ENCODE data around the gene FRG1.
"Not testable (repeated sequence)": the region's sequence is repeated elsewhere in the genome, so short reads cannot be mapped to it uniquely, and the experiment has no call there.

DNA sequence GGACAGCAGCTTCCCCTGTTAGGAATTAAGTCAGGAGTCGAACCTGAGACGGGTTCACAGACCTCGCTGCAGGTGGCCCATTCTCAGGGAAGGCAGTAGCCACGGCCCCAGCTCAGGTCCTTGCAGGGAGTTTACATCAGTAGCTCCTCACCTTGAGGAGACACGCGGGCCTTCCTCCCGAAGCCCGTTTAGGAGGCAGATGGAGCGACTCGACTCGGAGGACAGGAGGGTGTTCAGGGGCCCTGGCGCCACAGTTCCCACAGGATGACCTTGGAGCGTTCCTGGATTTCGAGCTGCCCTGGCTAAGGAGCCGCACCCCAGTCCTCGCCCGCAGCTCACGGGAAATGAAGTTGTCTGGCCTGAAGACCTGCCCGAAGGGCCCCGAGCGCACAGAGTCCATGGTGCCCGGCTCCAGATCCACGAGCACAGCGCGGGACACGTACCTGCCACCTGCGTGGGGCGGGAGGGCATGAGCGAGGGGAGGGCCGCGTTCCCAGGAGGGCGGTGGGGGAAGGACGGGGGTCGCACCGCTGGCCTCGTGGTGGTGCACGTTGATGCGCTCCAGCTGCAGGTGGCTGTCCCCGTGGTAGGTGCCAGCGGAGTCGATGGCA, 43.3 kb downstream of the FRG1 start:
- TF ChIP-seq, protein P1, sequence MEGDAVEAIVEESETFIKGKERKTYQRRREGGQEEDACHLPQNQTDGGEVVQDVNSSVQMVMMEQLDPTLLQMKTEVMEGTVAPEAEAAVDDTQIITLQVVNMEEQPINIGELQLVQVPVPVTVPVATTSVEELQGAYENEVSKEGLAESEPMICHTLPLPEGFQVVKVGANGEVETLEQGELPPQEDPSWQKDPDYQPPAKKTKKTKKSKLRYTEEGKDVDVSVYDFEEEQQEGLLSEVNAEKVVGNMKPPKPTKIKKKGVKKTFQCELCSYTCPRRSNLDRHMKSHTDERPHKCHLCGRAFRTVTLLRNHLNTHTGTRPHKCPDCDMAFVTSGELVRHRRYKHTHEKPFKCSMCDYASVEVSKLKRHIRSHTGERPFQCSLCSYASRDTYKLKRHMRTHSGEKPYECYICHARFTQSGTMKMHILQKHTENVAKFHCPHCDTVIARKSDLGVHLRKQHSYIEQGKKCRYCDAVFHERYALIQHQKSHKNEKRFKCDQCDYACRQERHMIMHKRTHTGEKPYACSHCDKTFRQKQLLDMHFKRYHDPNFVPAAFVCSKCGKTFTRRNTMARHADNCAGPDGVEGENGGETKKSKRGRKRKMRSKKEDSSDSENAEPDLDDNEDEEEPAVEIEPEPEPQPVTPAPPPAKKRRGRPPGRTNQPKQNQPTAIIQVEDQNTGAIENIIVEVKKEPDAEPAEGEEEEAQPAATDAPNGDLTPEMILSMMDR (IDR thresholded peaks at IDR 0.05; ENCODE audit: insufficient read depth, low read length, poor library complexity, severe bottlenecking): not testable (repeated sequence)
- not testable (repeated sequence) for TF ChIP-seq EZH2phosphoT487 (conservative IDR thresholded peaks at IDR 0.05; ENCODE audit: low read length)
